Smooth muscle cell of the pulmonary artery (primary cell): ENCODE results near the gene FAM47B. TPM values are rescaled to one million over a fixed set of nuclear protein-coding genes. Genes with fewer than 3 reads are reported as not detected.

ENCODE experiments used
- total RNA-seq: library from RNA; depleted of rRNA; stranded (reverse); fragments of >200 nt; gene quantifications from 2 replicates; pipeline ENCODE4 v1.2.3, GENCODE V29; 2014

FAM47B gene
- not detected in 2 replicates for total RNA-seq

GRCh38 chrX:34942496-34942895 lies at the start of gene FAM47B:
FAM47B (plus strand) TSS chrX:34942796; CDS start chrX:34942832, 36 bp downstream.

